ENCODE results near the gene KIRREL2.
"Not testable (repeated sequence)": the region's sequence is repeated elsewhere in the genome, so short reads cannot be mapped to it uniquely, and the experiment has no call there.

Gene KIRREL2

GRCh38 chr19:35895911-35896642, 39.4 kb downstream of the KIRREL2 start:
- no peak for DNase-seq

GRCh38 chr19:35896643-35897040, 39.9 kb downstream of the KIRREL2 start:
- DNase-seq, result no peak

- no peak for DNase-seq
Observed at GRCh38 chr19:35897706-35898451, 41.2 kb downstream of the KIRREL2 start.

GRCh38 chr19:35898499-35898809, 41.7 kb downstream of the KIRREL2 start:
- DNase-seq, result peak in 1 of 56 donors; percentile 45

GRCh38 chr19:35899547-35900214, 43.0 kb downstream of the KIRREL2 start:
- DNase-seq, result peak in 48 of 56 donors; percentile 11 to 79 (median 58)

- no peak for DNase-seq
Observed at GRCh38 chr19:35901055-35901644, 44.4 kb downstream of the KIRREL2 start.

GRCh38 chr19:35901854-35902661, 45.3 kb downstream of the KIRREL2 start, which contains the start of gene HCST:
TSS of gene HCST (plus strand) at chr19:35902529. CDS start at chr19:35902594, 65 bp downstream.
- DNase-seq, result peak in 6 of 56 donors; percentile 13 to 50 (median 15)

GRCh38 chr19:35902870-35903475, 46.3 kb downstream of the KIRREL2 start:
- no peak for DNase-seq

GRCh38 chr19:35903550-35904179, 47.0 kb downstream of the KIRREL2 start:
- DNase-seq, result peak in 39 of 56 donors; percentile 12 to 70 (median 43)

GRCh38 chr19:35904311-35905068, 47.8 kb downstream of the KIRREL2 start:
- DNase-seq, result no peak

GRCh38 chr19:35905178-35905727, 48.5 kb downstream of the KIRREL2 start:
- no peak for DNase-seq

GRCh38 chr19:35907377-35907745, 50.6 kb downstream of the KIRREL2 start:
- DNase-seq, result no peak

GRCh38 chr19:35908010-35908441, 51.3 kb downstream of the KIRREL2 start, which contains the start of gene TYROBP:
TSS of gene TYROBP (minus strand) at chr19:35908295. CDS start at chr19:35908228, 67 bp downstream.
- DNase-seq, result peak in 7 of 56 donors; percentile 5 to 23 (median 14)

- peak in 33 of 56 donors; percentile 9 to 67 (median 41) for DNase-seq
Observed at GRCh38 chr19:35908973-35909683, 52.4 kb downstream of the KIRREL2 start.

- DNase-seq, result no peak
Observed at GRCh38 chr19:35909684-35910035, 52.9 kb downstream of the KIRREL2 start.

GRCh38 chr19:35910355-35910754, 53.6 kb downstream of the KIRREL2 start:
- DNase-seq, result not testable (repeated sequence)

- no peak for DNase-seq
Observed at GRCh38 chr19:35911173-35911572, 54.5 kb downstream of the KIRREL2 start.

- DNase-seq, result no peak
Observed at GRCh38 chr19:35911790-35912189, 55.1 kb downstream of the KIRREL2 start.

Data from amygdala (tissue), 56 donors.